Transverse colon (tissue), 4 donors: ENCODE results near the gene BAIAP3. TPM values are rescaled to one million over a fixed set of nuclear protein-coding genes. Genes with fewer than 3 reads are reported as not detected.

ENCODE experiments used
- DNase-seq: peaks from one replicate; pipeline ENCODE4 v3.0.0-alpha.2; 2019
- H3K27ac ChIP-seq, 4 donors: fragments of 200-600 bp; sonication (generic); 2 replicates each; pipeline ENCODE4 v1.5.1; 2016 to 2018; ENCODE audit warnings: inconsistent platforms in 4 of 4
- H3K27me3 ChIP-seq: fragments of 200-600 bp; sonication (generic); 2 replicates; pipeline ENCODE4 v1.5.1; 2017; ENCODE audit warnings: inconsistent platforms
- H3K36me3 ChIP-seq, 4 donors: fragments of 200-600 bp; sonication (generic); 2 replicates each; pipeline ENCODE4 v1.5.1; 2017 to 2019; ENCODE audit warnings: inconsistent platforms in 4 of 4
- H3K4me1 ChIP-seq, 4 donors: fragments of 200-600 bp; sonication (generic); 2 replicates each; pipeline ENCODE4 v1.5.1; 2017 to 2020; ENCODE audit warnings: inconsistent platforms in 4 of 4
- H3K4me3 ChIP-seq, 4 donors: fragments of 200-600 bp; sonication (generic); 1 replicate in 1 of 4; 2 replicates in 3 of 4; pipeline versions ENCODE4 v1.5.1 to v1.6.1; 2017 to 2019; ENCODE audit warnings: inconsistent platforms in 4 of 4
- H3K9me3 ChIP-seq, 2 donors: fragments of 200-600 bp; sonication (generic); 2 replicates each; pipeline ENCODE4 v1.5.1; 2017 to 2019; ENCODE audit warnings: inconsistent platforms in 2 of 2
- CTCF ChIP-seq, 5 experiments: fragments of 200-600 bp in 3 of 5; fragments of 450-650 bp in 2 of 5; sonication (generic) in 3 of 5; IDR thresholded peaks; 1 replicate in 2 of 5; 2 replicates in 3 of 5; pipeline ENCODE4 v1.5.1; 2016 to 2017; ENCODE audit warnings: antibody characterized with exemption in 5 of 5, inconsistent platforms in 3 of 5, mild to moderate bottlenecking in 2 of 5, moderate library complexity in 1 of 5
- EP300 ChIP-seq: sonication (generic); formaldehyde crosslinking; IDR thresholded peaks from one replicate; pipeline ENCODE4 v1.6.1; 2017; ENCODE audit warnings: antibody characterized with exemption, low read depth
- POLR2A ChIP-seq: fragments of 450-650 bp; IDR thresholded peaks from one replicate; pipeline ENCODE4 v1.6.1; 2016; ENCODE audit warnings: antibody characterized with exemption, mild to moderate bottlenecking, moderate library complexity
- POLR2AphosphoS5 ChIP-seq, 3 donors: sonication (generic); formaldehyde crosslinking; IDR thresholded peaks; one replicate each; pipeline ENCODE4 v1.6.1; 2016; ENCODE audit warnings: antibody characterized with exemption in 3 of 3
- WGBS, 2 donors: methylation state at CpG; one replicate each; pipeline ENCODE4 v1.1.5; 2018; ENCODE audit warnings: low coverage in 1 of 2; 5-methylcytosine and 5-hydroxymethylcytosine counted together
- in situ Hi-C, 4 donors: fragments of 200-750 bp; cut with MboI; loops; one replicate each; pipeline versions ENCODE4 v1.15.0 to v1.15.1; 2017; ENCODE audit warnings: low sequenced_read_pairs in 3 of 4, low pct_ligation_motif_present in 1 of 4, low pct_unique_long_range_greater_than_20kb in 1 of 4
- intact Hi-C: fragments of 100-400 bp; cut with DNase I; formaldehyde crosslinking; loops from one replicate; pipeline ENCODE4 v1.15.1; 2023; ENCODE audit warnings: low total_unique reads
- total RNA-seq, 4 donors: library from RNA; depleted of rRNA; stranded (reverse); fragments of >200 nt; gene quantifications; one replicate each; pipeline ENCODE4 v1.1.0, GENCODE V29; 2016

The BAIAP3 gene
- 100 to 1,000 TPM in 1 of 4 donors, 10 to 100 TPM in 1, 1 to 10 TPM in 2; 7.3 to 190 (median 11.4) TPM for total RNA-seq

GRCh38 chr16:1333149-1333812, at the start of gene BAIAP3:
BAIAP3 (plus strand) TSS chr16:1333645; CDS start chr16:1338550, 4,905 bp downstream.
- Histone ChIP-seq H3K4me3 (peak within 1 kb of the TSS in 3 of 4 donors; percentile 13 to 49 (median 37)), H3K36me3 (no peaks in the 10 kb centered on the region), H3K9me3 (no peaks in the 10 kb centered on the region), H3K27me3 (peaks cover 60% of the 10 kb centered on the region), H3K4me1 (peaks cover 8 to 34% (median 34%) of the 10 kb centered on the region in 4 donors), H3K27ac (peak within 1 kb of the TSS; percentile 45 to 70 (median 59))
- TF ChIP-seq EP300 (no peak), POLR2AphosphoS5 (IDR thresholded peaks at IDR 0.05) (peak in 1 of 3 donors; percentile 30)
- 3% methylated on average over 24 of the region's 83 CpGs; no CpG with 5 or more reads in 1 of the 2 donors for WGBS, 2 donors
- peak; percentile 64 for DNase-seq
- in situ Hi-C loops (no loop called here), intact Hi-C loops (no loop called here)

- TF ChIP-seq POLR2A, result no peak
- no peak for TF ChIP-seq CTCF (IDR thresholded peaks at IDR 0.05)
- no peak for TF ChIP-seq POLR2AphosphoS5 (IDR thresholded peaks at IDR 0.05)
- no peak for TF ChIP-seq EP300
- H3K36me3 ChIP-seq, result no peaks in the 10 kb centered on the region
- 63% methylated on average over 11 of the region's 16 CpGs; no CpG with 5 or more reads in 1 of the 2 donors for WGBS, 2 donors
- no peaks in the 10 kb centered on the region for H3K4me1 ChIP-seq
- H3K27me3 ChIP-seq, result peaks cover 61% of the 10 kb centered on the region
- in situ Hi-C loops, result no loop called here
- no peak for DNase-seq
- no peak overlapping the region for H3K4me3 ChIP-seq
- no peaks in the 10 kb centered on the region for H3K9me3 ChIP-seq
- H3K27ac ChIP-seq, result no peak overlapping the region
- intact Hi-C loops, result no loop called here
Measured at GRCh38 chr16:1283996-1284616, 49.3 kb upstream of the BAIAP3 start.

DNA sequence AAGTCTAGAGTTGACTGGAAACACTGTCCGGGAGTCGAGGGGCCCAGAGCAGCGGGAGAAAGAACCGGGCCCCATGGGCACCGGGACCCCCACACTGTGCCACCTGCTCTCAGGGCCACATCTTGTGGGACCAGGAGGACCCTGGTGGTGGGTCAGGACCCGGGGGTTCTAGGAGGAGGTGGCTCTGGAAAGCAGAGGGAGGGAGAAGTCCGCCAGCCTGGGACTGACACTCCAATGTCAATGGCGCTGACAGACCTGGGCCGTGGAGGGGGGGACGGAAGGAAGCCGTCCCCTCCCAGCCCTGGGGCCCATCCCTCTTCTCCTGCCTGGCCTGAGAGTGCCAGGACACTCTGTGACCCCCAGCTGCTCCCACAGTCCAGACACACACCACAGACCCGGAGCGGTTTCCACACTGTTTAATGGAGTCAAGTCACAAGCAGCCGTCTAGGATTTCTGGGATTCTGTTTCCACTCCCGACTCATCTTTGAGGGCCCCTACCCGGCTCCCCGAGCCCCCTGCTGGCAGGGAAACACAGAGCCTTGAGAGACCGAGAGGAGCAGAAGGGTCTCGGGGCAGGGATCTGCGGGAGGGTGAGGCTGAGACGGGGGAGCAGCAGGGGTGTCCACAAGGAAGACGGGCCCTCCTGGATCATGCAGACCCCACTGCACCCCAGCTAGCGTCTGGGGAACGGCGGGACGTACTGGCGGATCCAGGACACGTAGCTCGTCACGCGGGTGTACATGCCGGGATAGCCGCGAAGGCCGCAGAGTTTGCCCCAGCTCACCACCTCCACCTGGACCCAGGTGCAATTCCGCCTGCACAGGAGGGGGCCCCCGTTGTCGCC, 47.6 kb upstream of the BAIAP3 start:
- in situ Hi-C loops, result no loop called here
- Histone ChIP-seq H3K4me1 (peaks cover 0 to 7% (median 2%) of the 10 kb centered on the region in 4 donors), H3K36me3 (no peaks in the 10 kb centered on the region), H3K27ac (no peak overlapping the region), H3K4me3 (no peak overlapping the region), H3K9me3 (no peaks in the 10 kb centered on the region), H3K27me3 (peaks cover 74% of the 10 kb centered on the region)
- TF ChIP-seq EP300, result no peak
- no peak for TF ChIP-seq CTCF (IDR thresholded peaks at IDR 0.05)
- no peak for TF ChIP-seq POLR2A
- no peak for TF ChIP-seq POLR2AphosphoS5 (IDR thresholded peaks at IDR 0.05)
- DNase-seq, result no peak
- 69 to 70% methylated on average over 2 to 38 of the region's 38 CpGs for WGBS, 2 donors
- intact Hi-C loops, result no loop called here

DNA sequence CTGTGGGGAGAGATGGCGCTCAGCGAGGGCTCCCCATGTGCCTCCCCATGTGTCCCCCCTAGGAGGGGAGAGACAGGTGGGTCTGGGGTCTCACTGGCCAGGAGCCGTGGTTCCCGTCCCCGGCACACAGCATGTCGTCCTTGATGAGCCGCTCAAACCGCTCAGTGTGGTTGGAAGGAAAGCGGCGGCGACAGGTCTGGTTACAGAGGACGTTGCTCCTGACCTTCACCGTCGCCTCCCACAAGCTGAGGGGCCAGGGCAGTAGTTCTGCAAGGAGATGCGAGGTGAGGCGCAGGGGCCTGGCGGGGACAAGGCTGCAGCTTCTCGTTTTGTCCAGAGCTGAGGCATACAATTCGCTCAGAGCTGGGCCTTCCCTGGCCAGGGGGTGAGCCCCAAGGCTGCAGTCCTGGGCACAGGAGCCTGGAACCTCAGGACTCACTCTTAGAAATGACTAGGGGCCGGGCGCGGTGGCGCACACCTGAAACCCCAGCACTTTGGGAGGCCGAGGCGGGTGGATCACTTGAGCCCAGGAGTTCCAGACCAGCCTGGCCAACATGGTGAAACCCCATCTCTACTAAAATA, 46.8 kb upstream of the BAIAP3 start:
- H3K9me3 ChIP-seq, result no peaks in the 10 kb centered on the region
- in situ Hi-C loops (no loop called here), intact Hi-C loops (no loop called here)
- no peak overlapping the region for H3K4me3 ChIP-seq
- H3K27ac ChIP-seq, result no peak overlapping the region
- H3K36me3 ChIP-seq, result no peaks in the 10 kb centered on the region
- DNase-seq, result no peak
- peaks cover 81% of the 10 kb centered on the region for H3K27me3 ChIP-seq
- WGBS, 2 donors, result 82 to 95% methylated on average over 4 to 25 of the region's 25 CpGs
- TF ChIP-seq CTCF (IDR thresholded peaks at IDR 0.05), result no peak
- TF ChIP-seq POLR2AphosphoS5 (IDR thresholded peaks at IDR 0.05), result no peak
- TF ChIP-seq EP300, result no peak
- no peak for TF ChIP-seq POLR2A
- H3K4me1 ChIP-seq, result peaks cover 0 to 10% (median 5%) of the 10 kb centered on the region in 4 donors
